Measurements from ENCODE around the gene SLC6A20.

GRCh38 chr3:45711931-45712330, 84.4 kb downstream of the SLC6A20 start:
- TF ChIP-seq CTCF (IDR thresholded peaks at IDR 0.05; ENCODE audit: low read depth, low read length, missing input control) (no peak), YY1 (IDR thresholded peaks at IDR 0.05) (no peak), REST (IDR thresholded peaks at IDR 0.05) (no peak), ZBTB33 (IDR thresholded peaks at IDR 0.05) (no peak), GABPA (IDR thresholded peaks at IDR 0.05 in 1 of 2, conservative IDR thresholded peaks at IDR 0.05 in 1 of 2) (no peak)
